Common myeloid progenitor, CD34-positive (primary cell): ENCODE measurements around the gene PLCB3.

ENCODE experiments used
- CTCF ChIA-PET: fragments of 350-600 bp; sonication (Branson Sonifier 250); formaldehyde crosslinking; loops from one replicate; lab custom pipeline; 2021; ENCODE audit warnings: antibody characterized with exemption; lab: Charles Lee
- POLR2A ChIA-PET: fragments of 350-600 bp; sonication (Branson Sonifier 250); formaldehyde crosslinking; loops from one replicate; lab custom pipeline; 2021; ENCODE audit warnings: antibody characterized with exemption; lab: Charles Lee
- DNase-seq, 3 donors: peaks; one replicate each; pipeline versions ENCODE4 v3.0.0 to v3.0.0-alpha.2; 2013
- H3K27ac ChIP-seq, 2 experiments: 1 replicate in 1 of 2; 2 replicates in 1 of 2; pipeline ENCODE4 v1.7.0; 2013; ENCODE audit warnings: inconsistent platforms in 2 of 2, low read length in 2 of 2, mild to moderate bottlenecking in 2 of 2, low read depth in 1 of 2, moderate library complexity in 1 of 2; ENCODE audit not compliant: severe bottlenecking in 2 of 2, insufficient read depth in 1 of 2, poor library complexity in 1 of 2
- H3K27me3 ChIP-seq, 5 experiments: replicated peaks in 2 of 5; 1 replicate in 3 of 5; 2 replicates in 2 of 5; pipeline versions ENCODE4 v1.6.1 to v1.7.0; 2013; ENCODE audit warnings: low read length in 4 of 5, mild to moderate bottlenecking in 2 of 5, moderate library complexity in 2 of 5, inconsistent platforms in 1 of 5; ENCODE audit not compliant: insufficient read depth in 5 of 5, control insufficient read depth in 4 of 5
- H3K36me3 ChIP-seq, 4 experiments: 1 replicate in 2 of 4; 2 replicates in 2 of 4; pipeline versions ENCODE4 v1.6.1 to v1.7.0; 2013; ENCODE audit warnings: low read length in 3 of 4, control low read depth in 1 of 4, mild to moderate bottlenecking in 1 of 4; ENCODE audit not compliant: control insufficient read depth in 4 of 4, insufficient read depth in 4 of 4
- H3K4me1 ChIP-seq, 4 experiments: 1 replicate in 3 of 4; 2 replicates in 1 of 4; pipeline versions ENCODE4 v1.6.1 to v1.7.1; 2013; ENCODE audit warnings: low read length in 3 of 4, mild to moderate bottlenecking in 3 of 4, control low read depth in 1 of 4, inconsistent platforms in 1 of 4, moderate library complexity in 1 of 4; ENCODE audit not compliant: control insufficient read depth in 4 of 4, insufficient read depth in 4 of 4; ENCODE audit errors: control extremely low read depth in 1 of 4
- H3K4me3 ChIP-seq, 7 experiments: 1 replicate in 4 of 7; 2 replicates in 3 of 7; pipeline versions ENCODE4 v1.5.1 to v1.7.0; 2013; ENCODE audit warnings: mild to moderate bottlenecking in 7 of 7, low read length in 6 of 7, moderate library complexity in 6 of 7, inconsistent platforms in 2 of 7, low read depth in 2 of 7, control low read depth in 1 of 7; ENCODE audit not compliant: insufficient read depth in 4 of 7, control insufficient read depth in 1 of 7; ENCODE audit errors: extremely low read depth in 1 of 7
- H3K9me3 ChIP-seq, 5 experiments: 1 replicate in 4 of 5; 2 replicates in 1 of 5; pipeline versions ENCODE4 v1.6.1 to v1.7.1; 2013; ENCODE audit warnings: low read length in 4 of 5, mild to moderate bottlenecking in 2 of 5, inconsistent platforms in 1 of 5, low read depth in 1 of 5, moderate library complexity in 1 of 5; ENCODE audit not compliant: control insufficient read depth in 4 of 5, insufficient read depth in 2 of 5; ENCODE audit errors: control extremely low read depth in 1 of 5
- WGBS: methylation state at CpG from one replicate; pipeline ENCODE4 v1.1.5; 2013; ENCODE audit not compliant: insufficient coverage; 5-methylcytosine and 5-hydroxymethylcytosine counted together

Gene PLCB3

DNA sequence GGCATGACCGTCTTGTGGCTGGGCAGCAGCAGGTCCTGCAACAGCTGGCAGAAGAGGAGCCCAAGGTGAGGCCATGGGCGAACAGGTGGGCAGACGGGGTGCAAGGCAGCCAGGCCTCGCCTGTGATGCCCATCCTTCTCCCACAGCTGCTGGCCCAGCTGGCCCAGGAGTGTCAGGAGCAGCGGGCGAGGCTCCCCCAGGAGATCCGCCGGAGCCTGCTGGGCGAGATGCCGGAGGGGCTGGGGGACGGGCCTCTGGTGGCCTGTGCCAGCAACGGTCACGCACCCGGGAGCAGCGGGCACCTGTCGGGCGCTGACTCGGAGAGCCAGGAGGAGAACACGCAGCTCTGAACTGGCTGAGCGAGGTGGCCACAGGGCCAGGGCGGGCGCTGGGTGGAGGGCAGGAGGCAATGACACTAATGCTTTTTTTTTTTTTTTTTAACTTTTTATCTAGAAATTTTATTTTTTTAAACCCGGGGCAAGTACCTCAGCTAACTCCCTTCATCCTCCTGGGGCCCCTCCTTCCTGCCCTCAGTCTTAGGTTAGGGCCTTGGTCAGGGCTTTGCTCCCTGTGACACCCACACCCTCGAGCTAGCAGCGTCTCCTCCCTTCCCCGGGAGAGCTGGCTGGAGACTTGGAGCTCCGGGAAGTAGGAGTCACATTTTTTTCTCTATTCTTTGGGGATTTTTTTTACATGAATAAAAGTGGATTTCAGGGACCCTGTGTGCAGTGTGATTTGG is 16.0 kb downstream of the PLCB3 start:
- Histone ChIP-seq H3K27ac (peak overlapping the region; percentile 50 to 96), H3K36me3 (peaks cover 0 to 38% (median 21%) of the 10 kb centered on the region in 4 experiments), H3K9me3 (no peaks in the 10 kb centered on the region), H3K4me1 (peaks cover 4 to 47% (median 41%) of the 10 kb centered on the region in 4 experiments), H3K27me3 (no peaks in the 10 kb centered on the region), H3K4me3 (peak overlapping the region in 3 of 7 experiments; percentile 32 to 87 (median 76))
- DNase-seq, result peak in 1 of 3 donors; percentile 16
- POLR2A ChIA-PET, result interaction anchor here (0.6 to 1.4 kb wide), 3 partner anchors 17 to 290 kb away, joined by 3 to 4 read pairs (median 3); partner anchors contain the start of gene FERMT3
- 95% methylated on average over 17 of the region's 27 CpGs for WGBS
- CTCF ChIA-PET, result interaction anchor here (1.0 to 11.4 kb wide), 8 partner anchors 9 to 77 kb away, joined by 3 to 106 read pairs (median 14); partner anchors contain the start of genes CATSPERZ, FERMT3, PLCB3 and PPP1R14B

DNA sequence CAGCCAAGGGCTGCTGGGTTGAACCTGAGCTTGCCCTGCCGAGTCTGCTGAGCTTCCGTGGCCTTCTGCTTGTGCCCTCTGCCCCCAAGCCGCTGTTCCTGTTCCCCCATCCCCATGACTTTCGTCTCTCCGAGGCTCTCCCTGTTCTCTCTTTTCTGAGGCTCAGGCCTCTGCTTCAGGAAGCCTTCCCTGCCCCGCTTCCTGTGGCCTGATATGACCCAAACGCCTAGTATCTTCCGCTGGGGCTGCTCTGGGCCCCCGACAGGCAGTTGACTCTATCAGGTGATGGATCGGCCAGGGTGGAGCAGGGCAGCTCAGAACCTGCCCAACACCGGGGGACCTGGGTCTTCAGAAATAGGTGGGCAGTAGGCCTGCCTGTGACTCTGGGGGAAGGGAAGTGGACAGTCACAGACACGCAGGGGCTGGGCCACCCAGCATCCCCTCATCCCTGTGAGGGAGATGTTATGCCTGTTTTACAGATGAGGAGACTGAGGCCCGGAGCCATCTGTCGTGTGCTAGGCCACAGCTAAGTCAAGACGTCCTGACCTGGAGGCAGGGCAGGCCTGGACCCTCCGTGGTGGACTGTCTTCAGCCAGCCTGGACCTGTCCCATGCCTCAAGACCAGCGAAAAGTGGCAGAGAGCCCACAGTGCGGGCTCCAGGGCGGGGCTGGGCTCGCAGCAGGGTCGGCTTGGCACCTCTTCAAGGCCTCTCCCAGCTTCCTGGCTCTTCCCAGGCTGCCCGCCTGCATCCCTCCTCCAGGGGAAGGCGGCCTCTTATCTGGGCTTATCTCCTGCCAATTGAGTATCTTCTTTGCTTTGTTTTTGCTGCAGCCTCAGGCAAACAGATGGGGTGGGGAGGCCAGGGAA is 16.9 kb downstream of the PLCB3 start:
- Histone ChIP-seq H3K36me3 (peaks cover 0 to 34% (median 15%) of the 10 kb centered on the region in 4 experiments), H3K9me3 (no peaks in the 10 kb centered on the region), H3K4me1 (peaks cover 4 to 51% (median 41%) of the 10 kb centered on the region in 4 experiments), H3K4me3 (peak overlapping the region in 5 of 7 experiments; percentile 76 to 94 (median 87)), H3K27ac (peak overlapping the region; percentile 88 to 96), H3K27me3 (no peaks in the 10 kb centered on the region)
- ChIA-PET CTCF (interaction anchor here (0.8 to 11.4 kb wide), 13 partner anchors 10 to 78 kb away, joined by 3 to 106 read pairs (median 4); partner anchors contain the start of genes CATSPERZ, FERMT3, FKBP2 and PLCB3), POLR2A (interaction anchor here (0.5 to 3.9 kb wide), 6 partner anchors 16 to 291 kb away, joined by 3 to 30 read pairs (median 4); partner anchors contain the start of genes BAD, FERMT3, FKBP2 and GPR137)
- DNase-seq, result peak in 2 of 3 donors; percentile 18 to 27
- 25% methylated on average over 18 of the region's 23 CpGs for WGBS

DNA sequence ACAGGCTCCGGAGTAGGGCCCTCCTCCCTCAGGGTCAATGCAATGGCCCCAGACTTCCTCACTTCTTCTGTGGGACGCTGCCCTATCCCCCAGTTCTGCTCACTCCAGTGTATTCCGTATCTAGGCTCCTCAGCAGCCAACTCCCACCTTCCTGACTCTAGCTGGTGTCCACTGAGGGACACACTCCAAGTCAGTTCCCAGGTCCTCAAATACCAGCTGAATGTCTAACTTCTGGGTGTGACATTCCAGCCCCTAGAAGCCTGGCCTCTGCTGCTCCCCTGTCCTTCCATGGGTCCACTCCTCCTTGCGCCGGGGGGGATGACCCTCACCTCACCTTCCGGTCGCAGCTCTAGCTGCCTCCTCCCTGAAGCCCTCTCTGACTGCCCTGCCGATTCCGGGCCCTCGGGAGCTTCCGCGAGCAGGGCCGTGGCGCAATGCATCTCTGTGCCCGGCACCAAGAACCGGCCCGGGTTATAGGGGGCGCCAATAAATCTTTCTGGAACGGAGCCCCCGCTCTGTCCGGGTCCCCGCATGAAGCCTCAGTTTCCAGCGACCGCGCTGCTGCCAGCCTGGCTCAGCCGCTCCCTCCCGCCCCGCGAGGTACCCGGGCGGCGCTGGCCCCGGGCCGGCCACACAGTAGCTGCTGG is 17.7 kb downstream of the PLCB3 start:
- H3K4me3 ChIP-seq, result peak overlapping the region; percentile 76 to 94 (median 86)
- H3K27ac ChIP-seq, result peak overlapping the region; percentile 88 to 96
- H3K4me1 ChIP-seq, result peaks cover 4 to 51% (median 41%) of the 10 kb centered on the region in 4 experiments
- no peaks in the 10 kb centered on the region for H3K27me3 ChIP-seq
- H3K9me3 ChIP-seq, result no peaks in the 10 kb centered on the region
- CTCF ChIA-PET, result interaction anchor here (0.8 to 11.4 kb wide), 10 partner anchors 10 to 63 kb away, joined by 3 to 106 read pairs (median 9); partner anchors contain the start of genes CATSPERZ, FERMT3, FKBP2 and PLCB3
- peak in 2 of 3 donors; percentile 31 to 42 for DNase-seq
- POLR2A ChIA-PET, result interaction anchor here (0.5 to 3.9 kb wide), 7 partner anchors 16 to 291 kb away, joined by 3 to 30 read pairs (median 4); partner anchors contain the start of genes BAD, FERMT3, FKBP2 and GPR137
- H3K36me3 ChIP-seq, result peaks cover 0 to 26% (median 10%) of the 10 kb centered on the region in 4 experiments
- 0% methylated on average over 31 of the region's 34 CpGs for WGBS

DNA sequence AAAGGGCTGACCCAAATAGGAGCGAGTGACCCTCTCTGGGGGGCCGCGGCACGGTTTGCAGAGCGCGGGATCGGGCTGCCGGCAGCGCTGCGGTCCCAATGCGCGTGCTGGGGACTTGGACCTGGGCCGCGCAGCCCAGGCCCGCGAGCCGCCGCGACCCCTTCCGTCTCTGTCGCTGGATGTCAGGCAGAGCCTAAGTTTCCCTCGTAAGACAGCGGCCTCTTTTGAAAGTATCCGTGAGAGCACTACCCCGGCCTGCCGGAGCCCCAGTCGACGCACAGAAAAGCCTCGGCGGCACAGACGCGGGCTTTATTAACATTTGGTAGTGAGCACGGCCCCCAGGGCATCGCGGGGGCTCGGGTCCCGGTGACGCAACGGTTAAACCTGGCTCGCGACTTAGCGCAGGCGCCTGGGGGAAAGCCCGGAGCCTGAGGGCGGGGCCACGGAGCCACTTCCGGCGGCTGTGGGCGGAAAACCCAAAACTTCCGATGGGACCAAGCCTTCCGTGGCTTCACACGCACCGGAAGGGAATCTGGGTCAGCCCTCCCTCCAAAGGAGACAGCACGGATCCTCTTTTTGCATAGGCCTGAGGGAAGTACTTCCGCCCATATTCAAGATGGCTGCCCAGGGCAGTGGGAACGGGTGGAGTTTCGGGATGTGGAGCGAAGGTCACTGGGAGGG is 18.4 kb downstream of the PLCB3 start:
- WGBS, result 0% methylated on average over 48 of the region's 58 CpGs
- peaks cover 0 to 20% (median 6%) of the 10 kb centered on the region in 4 experiments for H3K36me3 ChIP-seq
- H3K4me3 ChIP-seq, result peak overlapping the region; percentile 76 to 94 (median 86)
- H3K9me3 ChIP-seq, result no peaks in the 10 kb centered on the region
- peak overlapping the region; percentile 88 to 96 for H3K27ac ChIP-seq
- ChIA-PET CTCF (interaction anchor here (0.8 to 11.4 kb wide), 10 partner anchors 11 to 64 kb away, joined by 3 to 106 read pairs (median 14); partner anchors contain the start of genes BAD, CATSPERZ, FERMT3 and FKBP2), POLR2A (interaction anchor here (0.6 to 3.9 kb wide), 8 partner anchors 15 to 1624 kb away, joined by 3 to 30 read pairs (median 8); partner anchors contain the start of genes BAD, FERMT3, FKBP2 and GPR137)
- no peaks in the 10 kb centered on the region for H3K27me3 ChIP-seq
- DNase-seq, result peak; percentile 98 to 99 (median 99)
- peaks cover 4 to 51% (median 41%) of the 10 kb centered on the region in 4 experiments for H3K4me1 ChIP-seq

DNA sequence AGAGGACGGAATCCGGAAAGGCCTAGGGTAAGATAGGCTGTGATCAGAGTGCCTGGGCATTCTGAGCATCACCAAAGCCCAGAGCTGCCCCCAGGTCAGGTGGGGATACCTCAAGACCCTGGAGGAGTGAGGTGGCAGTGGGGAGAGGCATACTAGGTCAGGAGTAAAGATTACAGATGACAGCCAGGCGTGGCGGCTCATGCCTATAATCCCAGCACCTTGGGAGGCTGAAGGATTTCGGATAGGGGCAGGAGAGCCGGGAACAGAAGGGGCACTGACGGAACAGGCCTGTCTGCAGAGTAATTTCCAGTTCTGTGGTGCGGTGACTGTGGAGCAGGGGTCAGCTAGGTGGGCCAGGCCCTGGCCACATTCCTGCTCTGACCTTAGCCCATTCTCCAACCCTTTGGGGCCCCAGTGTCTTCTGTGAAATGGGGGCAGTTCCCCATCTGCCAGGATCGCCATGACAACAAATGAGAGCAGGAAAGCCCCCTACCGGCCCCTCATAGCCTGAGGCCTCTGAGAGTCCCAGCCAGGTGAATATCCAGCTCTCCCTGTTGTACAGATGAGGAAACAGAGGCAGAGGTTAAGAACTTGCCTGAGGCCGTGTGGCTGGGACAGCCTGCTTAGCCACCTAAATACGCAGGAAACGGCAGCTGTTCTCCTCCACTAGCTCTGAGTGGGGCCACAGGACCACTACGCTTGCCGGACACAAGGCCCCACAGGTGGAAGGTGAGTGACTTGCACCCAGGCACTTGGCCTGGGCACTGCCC is 23.9 kb downstream of the PLCB3 start:
- no peak for DNase-seq
- POLR2A ChIA-PET, result interaction anchor here (0.6 kb wide), 1 partner anchor 22 kb away, joined by 5 read pairs; no protein-coding TSS in a partner anchor
- CTCF ChIA-PET, result interaction anchor here (0.6 to 4.8 kb wide), 7 partner anchors 9 to 72 kb away, joined by 3 to 19 read pairs (median 4); partner anchors contain the start of genes BAD and CATSPERZ
- H3K4me3 ChIP-seq, result no peak overlapping the region
- no peaks in the 10 kb centered on the region for H3K27me3 ChIP-seq
- 97% methylated on average over 15 of the region's 15 CpGs for WGBS
- no peaks in the 10 kb centered on the region for H3K9me3 ChIP-seq
- H3K4me1 ChIP-seq, result peaks cover 0 to 20% (median 16%) of the 10 kb centered on the region in 4 experiments
- H3K27ac ChIP-seq, result no peak overlapping the region
- peaks cover 4 to 29% (median 22%) of the 10 kb centered on the region in 4 experiments for H3K36me3 ChIP-seq
